ENCODE data around the gene SYTL2.
A peak's percentile ranks its signal among the peaks of the same experiment; 100 is the strongest.

The SYTL2 gene

GRCh38 chr11:85758480-85759039, 52.4 kb downstream of the SYTL2 start:
- no peak for DNase-seq (ENCODE audit: low read depth)

GRCh38 chr11:85758026-85758425, 52.9 kb downstream of the SYTL2 start:
- DNase-seq (ENCODE audit: low read depth) = no peak

- DNase-seq (ENCODE audit: low read depth) = no peak
Measured at GRCh38 chr11:85756401-85757200, 54.3 kb downstream of the SYTL2 start.

GRCh38 chr11:85755701-85756100, 55.2 kb downstream of the SYTL2 start:
- DNase-seq (ENCODE audit: low read depth) = no peak

- DNase-seq (ENCODE audit: low read depth) = no peak
Measured at GRCh38 chr11:85755285-85755684, 55.7 kb downstream of the SYTL2 start.

- peak; percentile 63 for DNase-seq (ENCODE audit: low read depth)
Measured at GRCh38 chr11:85752890-85753581, 57.9 kb downstream of the SYTL2 start.

- no peak for DNase-seq (ENCODE audit: low read depth)
Measured at GRCh38 chr11:85752201-85752889, 58.6 kb downstream of the SYTL2 start.

GRCh38 chr11:85751724-85752123, 59.2 kb downstream of the SYTL2 start:
- DNase-seq (ENCODE audit: low read depth) = no peak

GRCh38 chr11:85750646-85751045, 60.3 kb downstream of the SYTL2 start:
- no peak for DNase-seq (ENCODE audit: low read depth)

GRCh38 chr11:85749884-85750283, 61.1 kb downstream of the SYTL2 start:
- DNase-seq (ENCODE audit: low read depth) = no peak

- DNase-seq (ENCODE audit: low read depth) = no peak
Measured at GRCh38 chr11:85749287-85749834, 61.6 kb downstream of the SYTL2 start.

GRCh38 chr11:85748455-85748891, 62.5 kb downstream of the SYTL2 start:
- DNase-seq (ENCODE audit: low read depth) = no peak

- no peak for DNase-seq (ENCODE audit: low read depth)
Measured at GRCh38 chr11:85746670-85747069, 64.3 kb downstream of the SYTL2 start.

- DNase-seq (ENCODE audit: low read depth) = no peak
Measured at GRCh38 chr11:85745626-85746025, 65.3 kb downstream of the SYTL2 start.

GRCh38 chr11:85742873-85743275, 68.1 kb downstream of the SYTL2 start:
- no peak for DNase-seq (ENCODE audit: low read depth)

- DNase-seq (ENCODE audit: low read depth) = no peak
Measured at GRCh38 chr11:85742348-85742747, 68.6 kb downstream of the SYTL2 start.

- no peak for DNase-seq (ENCODE audit: low read depth)
Measured at GRCh38 chr11:85740481-85741400, 70.2 kb downstream of the SYTL2 start.

GRCh38 chr11:85737738-85738137, 73.2 kb downstream of the SYTL2 start:
- no peak for DNase-seq (ENCODE audit: low read depth)

- DNase-seq (ENCODE audit: low read depth) = no peak
Measured at GRCh38 chr11:85735876-85736460, 75.0 kb downstream of the SYTL2 start.

- DNase-seq (ENCODE audit: low read depth) = no peak
Measured at GRCh38 chr11:85732965-85733364, 78.0 kb downstream of the SYTL2 start.

- DNase-seq (ENCODE audit: low read depth) = no peak
Measured at GRCh38 chr11:85726381-85726780, 84.6 kb downstream of the SYTL2 start.
